Body of pancreas (tissue), 4 donors: ENCODE measurements around the gene ZNF334. TPM values are rescaled to one million over a fixed set of nuclear protein-coding genes. Genes with fewer than 3 reads are reported as not detected.
A peak's percentile ranks its signal among the peaks of the same experiment; 100 is the strongest.

Experiments
- ATAC-seq: fragments of 150-250 bp; one replicate; pipeline ENCODE4 v1.9.1; 2016
- DNase-seq, 4 donors: peaks; one replicate each; pipeline ENCODE4 v3.0.0-alpha.2; 2019
- H3K27ac ChIP-seq, 4 donors: fragments of 200-600 bp; sonication (generic); 1 replicate in 3 of 4; 2 replicates in 1 of 4; pipeline versions ENCODE4 v1.5.1 to v1.6.1; 2016 to 2019; ENCODE audit warnings: mild to moderate bottlenecking in 1 of 4, mixed read lengths in 1 of 4, moderate library complexity in 1 of 4
- H3K27me3 ChIP-seq, 2 donors: fragments of 200-600 bp; sonication (generic); one replicate each; pipeline ENCODE4 v1.6.0; 2016; ENCODE audit warnings: mild to moderate bottlenecking in 1 of 2
- H3K36me3 ChIP-seq, 2 donors: fragments of 200-600 bp; sonication (generic); replicated peaks in 1 of 2; 2 replicates each; pipeline ENCODE4 v1.5.1; 2016; ENCODE audit warnings: low read depth in 2 of 2; ENCODE audit not compliant: insufficient read depth in 1 of 2
- H3K4me1 ChIP-seq: fragments of 200-600 bp; sonication (generic); one replicate; pipeline ENCODE4 v1.6.0; 2016
- H3K4me3 ChIP-seq, 2 donors: fragments of 200-600 bp; sonication (generic); 1 replicate in 1 of 2; 2 replicates in 1 of 2; pipeline ENCODE4 v1.5.1; 2016 to 2019
- H3K9me3 ChIP-seq, 3 donors: fragments of 200-600 bp; sonication (generic); 1 replicate in 2 of 3; 2 replicates in 1 of 3; pipeline ENCODE4 v1.5.1; 2016
- CTCF ChIP-seq, 7 experiments: fragments of 450-650 bp in 4 of 7; fragments of 200-600 bp in 3 of 7; sonication (generic) in 3 of 7; IDR thresholded peaks; one replicate each; pipeline ENCODE4 v1.5.1; 2016 to 2019; ENCODE audit warnings: antibody characterized with exemption in 7 of 7
- POLR2A ChIP-seq, 3 donors: fragments of 450-650 bp; IDR thresholded peaks; one replicate each; pipeline ENCODE4 v1.6.1; 2016; ENCODE audit warnings: antibody characterized with exemption in 3 of 3, mild to moderate bottlenecking in 2 of 3
- WGBS, 2 donors: methylation state at CpG; one replicate each; pipeline ENCODE4 v1.1.5; 2017; 5-methylcytosine and 5-hydroxymethylcytosine counted together
- intact Hi-C: fragments of 100-400 bp; cut with DNase I; formaldehyde crosslinking; loops from one replicate; pipeline ENCODE4 v1.15.1; 2023
- total RNA-seq, 2 donors: library from RNA; depleted of rRNA; stranded (reverse); fragments of >200 nt; gene quantifications; one replicate each; pipeline ENCODE4 v1.1.0, GENCODE V29; 2016

Gene ZNF334
- total RNA-seq, 2 donors from 2014 or later: 11.2 to 13.8 TPM

- H3K4me3 ChIP-seq: no peak overlapping the region
- H3K27me3 ChIP-seq: no peaks in the 10 kb centered on the region
- ATAC-seq (no peak), DNase-seq (no peak)
- intact Hi-C loops: loop anchor here (10.0 kb wide), 1 partner anchor 161 kb away; the partner anchor contains the start of gene TP53RK
- H3K4me1 ChIP-seq: no peaks in the 10 kb centered on the region
- 46 to 53% methylated on average over 2 of the region's 2 CpGs for WGBS, 2 donors
- H3K27ac ChIP-seq: no peak overlapping the region
- H3K9me3 ChIP-seq: no peaks in the 10 kb centered on the region
- H3K36me3 ChIP-seq: no peaks in the 10 kb centered on the region
- TF ChIP-seq POLR2A (IDR thresholded peaks at IDR 0.05) (no peak), CTCF (IDR thresholded peaks at IDR 0.05) (no peak)
These were observed 10.5 kb upstream of the ZNF334 start for GRCh38 chr20:46523696-46524328.

GRCh38 chr20:46523108-46523507 is 9.7 kb upstream of the ZNF334 start:
- Histone ChIP-seq H3K9me3 (no peaks in the 10 kb centered on the region), H3K4me1 (no peaks in the 10 kb centered on the region), H3K36me3 (no peaks in the 10 kb centered on the region), H3K27ac (no peak overlapping the region), H3K4me3 (no peak overlapping the region), H3K27me3 (no peaks in the 10 kb centered on the region)
- intact Hi-C loops: loop anchor here (10.0 kb wide), 1 partner anchor 162 kb away; the partner anchor contains the start of gene TP53RK
- no peak for ATAC-seq
- 33 to 47% methylated on average over 5 of the region's 5 CpGs for WGBS, 2 donors
- TF ChIP-seq CTCF (IDR thresholded peaks at IDR 0.05) (no peak), POLR2A (IDR thresholded peaks at IDR 0.05) (no peak)
- DNase-seq: no peak

GRCh38 chr20:46520976-46521579 is 7.7 kb upstream of the ZNF334 start:
- WGBS, 2 donors: 27 to 31% methylated on average over 4 of the region's 4 CpGs
- TF ChIP-seq CTCF (IDR thresholded peaks at IDR 0.05): peak; percentile 49 to 81 (median 61)
- no peak for TF ChIP-seq POLR2A (IDR thresholded peaks at IDR 0.05)
- Histone ChIP-seq H3K36me3 (no peaks in the 10 kb centered on the region), H3K4me3 (no peak overlapping the region), H3K27me3 (no peaks in the 10 kb centered on the region), H3K27ac (no peak overlapping the region), H3K4me1 (no peaks in the 10 kb centered on the region), H3K9me3 (no peaks in the 10 kb centered on the region)
- peak; percentile 52 to 68 (median 58) for DNase-seq
- intact Hi-C loops: loop anchor here (10.0 kb wide), 1 partner anchor 164 kb away; the partner anchor contains the start of gene TP53RK
- ATAC-seq: peak; percentile 71

- H3K4me3 ChIP-seq: no peak overlapping the region
- intact Hi-C loops: loop anchor here (10.0 kb wide), 1 partner anchor 164 kb away; the partner anchor contains the start of gene TP53RK
- H3K27ac ChIP-seq: no peak overlapping the region
- DNase-seq: no peak
- no peaks in the 10 kb centered on the region for H3K4me1 ChIP-seq
- H3K27me3 ChIP-seq: no peaks in the 10 kb centered on the region
- ATAC-seq: no peak
- no peaks in the 10 kb centered on the region for H3K9me3 ChIP-seq
- no peaks in the 10 kb centered on the region for H3K36me3 ChIP-seq
- WGBS, 2 donors: 76 to 87% methylated on average over 4 of the region's 4 CpGs
- no peak for TF ChIP-seq POLR2A (IDR thresholded peaks at IDR 0.05)
- TF ChIP-seq CTCF (IDR thresholded peaks at IDR 0.05): no peak
These were observed 7.2 kb upstream of the ZNF334 start for GRCh38 chr20:46520540-46520939.
